Glomerular endothelial cell (primary cell): ENCODE results near the gene CYP26A1. TPM values are rescaled to one million over a fixed set of nuclear protein-coding genes. Genes with fewer than 3 reads are reported as not detected.
"Not testable (repeated sequence)": the region's sequence is repeated elsewhere in the genome, so short reads cannot be mapped to it uniquely, and the experiment has no call there.

Experiments used
- DNase-seq: peaks from one replicate; pipeline ENCODE4 v3.0.0-alpha.2; 2011; ENCODE audit warnings: low read depth, low spot score; ENCODE audit errors: extremely low read depth
- total RNA-seq: library from RNA; depleted of rRNA; stranded (reverse); fragments of >200 nt; gene quantifications from 2 replicates; pipeline ENCODE4 v1.2.3, GENCODE V29; 2015

CYP26A1 gene
- total RNA-seq, 1 donor from 2014 or later = not detected

GRCh38 chr10:93079663-93080349 lies 6.1 kb downstream of the CYP26A1 start:
- no peak for DNase-seq

- no peak for DNase-seq
Observed at GRCh38 chr10:93080350-93081046, 6.8 kb downstream of the CYP26A1 start.

- DNase-seq = no peak
Observed at GRCh38 chr10:93081318-93081717, 7.6 kb downstream of the CYP26A1 start.

- DNase-seq = no peak
Observed at GRCh38 chr10:93081834-93082233, 8.1 kb downstream of the CYP26A1 start.

- no peak for DNase-seq
Observed at GRCh38 chr10:93083743-93084539, 10.2 kb downstream of the CYP26A1 start.

GRCh38 chr10:93085272-93085859 lies 11.7 kb downstream of the CYP26A1 start:
- no peak for DNase-seq

- no peak for DNase-seq
Observed at GRCh38 chr10:93086289-93086688, 12.6 kb downstream of the CYP26A1 start.

GRCh38 chr10:93087846-93088245 lies 14.2 kb downstream of the CYP26A1 start:
- DNase-seq = no peak

GRCh38 chr10:93088466-93088865 lies 14.8 kb downstream of the CYP26A1 start:
- no peak for DNase-seq

- DNase-seq = no peak
Observed at GRCh38 chr10:93090619-93091018, 16.9 kb downstream of the CYP26A1 start.

- no peak for DNase-seq
Observed at GRCh38 chr10:93091960-93092359, 18.3 kb downstream of the CYP26A1 start.

- no peak for DNase-seq
Observed at GRCh38 chr10:93095225-93095624, 21.5 kb downstream of the CYP26A1 start.

- no peak for DNase-seq
Observed at GRCh38 chr10:93096901-93097300, 23.2 kb downstream of the CYP26A1 start.

GRCh38 chr10:93097386-93097785 lies 23.7 kb downstream of the CYP26A1 start:
- no peak for DNase-seq

GRCh38 chr10:93098816-93099215 lies 25.1 kb downstream of the CYP26A1 start:
- no peak for DNase-seq

- no peak for DNase-seq
Observed at GRCh38 chr10:93099670-93100069, 26.0 kb downstream of the CYP26A1 start.

GRCh38 chr10:93101148-93101547 lies 27.5 kb downstream of the CYP26A1 start:
- not testable (repeated sequence) for DNase-seq

- no peak for DNase-seq
Observed at GRCh38 chr10:93103953-93104352, 30.3 kb downstream of the CYP26A1 start.

- no peak for DNase-seq
Observed at GRCh38 chr10:93106631-93107072, 33.0 kb downstream of the CYP26A1 start.

GRCh38 chr10:93110472-93111146 lies 36.9 kb downstream of the CYP26A1 start:
- DNase-seq = no peak

- no peak for DNase-seq
Observed at GRCh38 chr10:93113042-93113441, 39.3 kb downstream of the CYP26A1 start.
